HFFc6 (cell line): Measurements from ENCODE around the gene KIAA1217. TPM values are rescaled to one million over a fixed set of nuclear protein-coding genes. Genes with fewer than 3 reads are reported as not detected.
A peak's percentile ranks its signal among the peaks of the same experiment; 100 is the strongest.

Source experiments
- DNase-seq: peaks from one replicate; pipeline ENCODE4 v3.0.0-alpha.2; 2018
- H3K27ac Mint-ChIP-seq: 2 replicates; pipeline ENCODE4 v1.8.0; 2020; ENCODE audit warnings: mild to moderate bottlenecking, mixed read lengths
- H3K27me3 Mint-ChIP-seq: 2 replicates; pipeline ENCODE4 v1.8.0; 2021; ENCODE audit warnings: mild to moderate bottlenecking, moderate library complexity, mixed read lengths; ENCODE audit not compliant: insufficient read depth
- H3K36me3 Mint-ChIP-seq: 2 replicates; pipeline ENCODE4 v1.8.0; 2021; ENCODE audit warnings: low read depth, mixed read lengths
- H3K4me1 Mint-ChIP-seq: 2 replicates; pipeline ENCODE4 v1.8.0; 2020; ENCODE audit warnings: low read depth, mixed read lengths
- H3K4me3 Mint-ChIP-seq: 2 replicates; pipeline ENCODE4 v1.8.0; 2020; ENCODE audit warnings: mild to moderate bottlenecking, moderate library complexity, mixed read lengths
- H3K9me3 Mint-ChIP-seq: 2 replicates; pipeline ENCODE4 v1.8.0; 2020; ENCODE audit warnings: mild to moderate bottlenecking, mixed read lengths
- CTCF ChIP-seq: fragments of 200-600 bp; sonication (generic); IDR thresholded peaks from 2 replicates; pipeline ENCODE4 v1.5.0; 2021; ENCODE audit warnings: antibody characterized with exemption, mild to moderate bottlenecking
- total RNA-seq, 6 experiments: library from RNA; stranded (reverse); fragmentation: NEBNext Ultra II Directional; extraction: Animal tissue kit (Norgen Biotek cat#: 25700); gene quantifications; 2 replicates in 1 of 6; 3 replicates in 5 of 6; pipeline ENCODE4 v1.2.3, GENCODE V29; 2021

KIAA1217 gene
- total RNA-seq, 6 experiments from 2014 or later: 1.3 to 2.1 (median 2.0) TPM

- no peaks in the 10 kb centered on the region for H3K9me3 Mint-ChIP-seq
- peaks cover 73% of the 10 kb centered on the region for H3K4me1 Mint-ChIP-seq
- H3K27ac Mint-ChIP-seq: peak overlapping the region; percentile 84
- peak overlapping the region; percentile 76 for H3K4me3 Mint-ChIP-seq
- no peak for TF ChIP-seq CTCF
- H3K27me3 Mint-ChIP-seq: peaks cover 4% of the 10 kb centered on the region; the same call in 1 of the 2 replicates
- no peaks in the 10 kb centered on the region for H3K36me3 Mint-ChIP-seq
- peak; percentile 54 for DNase-seq
These were observed 239.5 kb downstream of the KIAA1217 start for GRCh38 chr10:24448351-24448999.

GRCh38 chr10:24449321-24449740, 240.4 kb downstream of the KIAA1217 start:
- DNase-seq: peak; percentile 55
- Mint-ChIP-seq H3K36me3 (no peaks in the 10 kb centered on the region), H3K27ac (peak overlapping the region; percentile 84), H3K4me1 (peaks cover 73% of the 10 kb centered on the region), H3K27me3 (peaks cover 4% of the 10 kb centered on the region; the same call in 1 of the 2 replicates), H3K4me3 (peak overlapping the region; percentile 76), H3K9me3 (no peaks in the 10 kb centered on the region)
- TF ChIP-seq CTCF: no peak

GRCh38 chr10:24449769-24450310, 240.9 kb downstream of the KIAA1217 start:
- Mint-ChIP-seq H3K27ac (peak overlapping the region; percentile 84), H3K27me3 (peaks cover 4% of the 10 kb centered on the region; the same call in 1 of the 2 replicates), H3K4me1 (peaks cover 70% of the 10 kb centered on the region)

GRCh38 chr10:24451325-24451820, 242.4 kb downstream of the KIAA1217 start:
- no peak overlapping the region for H3K4me3 Mint-ChIP-seq
- H3K27ac Mint-ChIP-seq: no peak overlapping the region
- peaks cover 75% of the 10 kb centered on the region for H3K4me1 Mint-ChIP-seq
- peaks cover 4% of the 10 kb centered on the region; the same call in 1 of the 2 replicates for H3K27me3 Mint-ChIP-seq
- TF ChIP-seq CTCF: no peak
- H3K9me3 Mint-ChIP-seq: no peaks in the 10 kb centered on the region
- no peaks in the 10 kb centered on the region for H3K36me3 Mint-ChIP-seq
- no peak for DNase-seq

More at GRCh38 chr10:24449769-24450310, 240.9 kb downstream of the KIAA1217 start:
- Mint-ChIP-seq H3K36me3 (no peaks in the 10 kb centered on the region), H3K4me3 (peak overlapping the region; percentile 76), H3K9me3 (no peaks in the 10 kb centered on the region)
- no peak for TF ChIP-seq CTCF
- no peak for DNase-seq

- H3K27ac Mint-ChIP-seq: no peak overlapping the region
- no peak for DNase-seq
- peaks cover 4% of the 10 kb centered on the region; the same call in 1 of the 2 replicates for H3K27me3 Mint-ChIP-seq
- H3K4me1 Mint-ChIP-seq: peaks cover 75% of the 10 kb centered on the region
- no peaks in the 10 kb centered on the region for H3K9me3 Mint-ChIP-seq
- no peak overlapping the region for H3K4me3 Mint-ChIP-seq
- TF ChIP-seq CTCF: no peak
- no peaks in the 10 kb centered on the region for H3K36me3 Mint-ChIP-seq
These were observed 243.1 kb downstream of the KIAA1217 start for GRCh38 chr10:24452030-24452429.
